Stimulated activated CD4-positive, alpha-beta T cell treated with anti-CD3 and anti-CD28 coated beads, Interleukin-15, amount 100 ng/mL, for 24 hours (primary cell): ENCODE results near the gene SLC19A1.

ENCODE experiments used
- DNase-seq: peaks from one replicate; pipeline ENCODE4 v3.0.0-alpha.2; 2020

Gene SLC19A1

DNA sequence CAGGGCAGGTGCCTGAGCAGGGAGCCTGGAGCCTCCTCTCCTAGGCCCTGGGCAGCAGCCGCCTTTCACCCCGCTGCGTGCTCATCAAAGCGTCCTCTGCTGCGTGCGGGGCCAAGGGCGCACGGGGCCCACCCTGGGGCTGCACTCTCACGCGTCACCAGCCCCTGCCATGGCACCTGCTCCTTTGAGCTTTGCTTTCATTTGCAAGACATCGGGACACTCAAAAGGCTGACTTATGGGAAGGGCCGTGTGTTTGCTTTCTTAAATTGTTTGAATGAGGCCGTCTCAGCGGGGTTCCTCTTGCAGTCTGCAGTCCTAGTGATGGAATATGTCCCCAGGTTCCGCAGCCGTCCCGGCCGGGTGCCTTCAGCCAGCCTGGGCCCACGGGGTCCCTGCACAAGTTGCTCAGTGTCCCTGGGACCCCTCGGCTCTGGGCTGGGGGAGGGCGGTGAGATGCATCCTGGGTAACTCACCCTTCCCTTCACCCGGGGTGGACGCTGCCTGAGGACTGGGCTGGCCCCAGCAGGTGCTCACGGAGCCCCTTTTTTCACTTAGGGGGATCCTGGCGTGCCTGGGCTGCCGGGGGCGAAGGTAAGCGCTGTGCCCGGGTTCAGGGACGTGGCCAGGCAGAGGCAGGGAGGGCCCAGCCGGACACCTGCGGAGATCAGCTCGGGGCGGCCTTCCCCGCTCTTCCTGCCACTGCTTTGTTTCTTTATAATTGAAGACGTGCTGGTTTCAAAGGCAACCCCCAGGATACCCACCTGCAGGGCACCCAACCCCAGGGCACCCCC is 53.1 kb downstream of the SLC19A1 start:
- DNase-seq: no peak

DNA sequence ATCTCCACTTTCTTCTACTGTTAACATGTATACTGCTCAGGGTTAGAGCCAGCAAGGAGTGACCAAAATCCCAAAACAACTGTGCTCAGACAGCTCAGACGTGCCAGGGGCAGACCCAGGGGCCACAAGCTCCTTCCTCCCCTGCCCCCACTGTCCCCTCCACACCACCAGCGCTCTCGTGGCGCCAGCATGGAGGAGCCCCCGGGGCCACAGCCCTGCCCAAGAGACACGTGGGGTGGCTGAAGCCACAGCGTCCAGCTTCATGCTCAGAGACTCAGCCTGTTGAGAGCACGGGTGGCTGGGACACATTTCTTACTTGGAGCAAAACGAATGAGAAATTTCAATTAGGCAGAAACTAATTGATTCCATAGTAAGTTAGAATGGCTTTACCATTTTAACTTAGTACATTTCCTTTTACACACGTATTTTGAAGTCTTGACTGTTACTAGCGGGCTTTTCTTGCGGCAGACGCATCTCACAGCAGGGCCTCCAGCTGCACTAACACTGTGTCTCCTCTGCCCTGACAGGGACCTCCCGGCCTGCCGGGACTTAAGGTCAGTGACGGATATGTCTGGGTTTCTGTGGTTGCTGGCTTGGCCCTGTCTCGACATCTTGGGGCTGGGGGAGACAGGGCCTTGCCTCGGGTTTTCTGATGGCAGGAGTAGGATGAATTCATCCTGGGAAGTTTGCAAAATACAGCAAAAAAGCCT is 54.2 kb downstream of the SLC19A1 start:
- DNase-seq: no peak

DNA sequence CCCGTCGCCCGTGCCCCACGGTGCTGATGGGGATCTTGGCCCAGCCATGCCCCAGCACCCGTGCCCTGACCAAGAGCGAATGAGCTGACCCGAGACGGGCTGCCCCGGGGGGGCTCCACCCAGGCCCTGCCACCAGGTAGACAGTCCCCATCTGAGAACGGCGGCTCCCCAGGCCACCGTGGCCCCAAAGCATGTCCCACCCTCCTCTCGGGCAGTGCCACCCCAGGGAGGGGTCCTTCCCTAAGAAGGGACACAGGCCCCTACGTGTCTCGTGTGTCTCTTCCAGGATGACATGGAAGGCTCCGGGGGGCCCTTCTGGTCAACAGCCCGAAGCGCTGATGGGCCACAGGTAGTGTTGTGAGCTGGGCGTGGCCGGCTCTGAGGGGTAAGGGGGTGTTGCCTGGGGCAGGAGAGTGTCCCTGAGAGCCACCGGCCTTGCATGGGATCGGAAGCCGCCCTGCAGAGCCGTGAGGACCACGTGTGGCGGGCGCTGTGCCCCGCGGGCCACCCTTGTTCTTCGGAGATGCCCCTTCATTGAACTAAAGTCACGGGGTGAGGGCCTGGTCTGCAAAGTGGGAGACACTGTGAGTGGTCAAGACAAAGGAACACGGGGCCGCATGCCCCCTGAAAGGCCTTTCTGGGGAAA is 55.0 kb downstream of the SLC19A1 start:
- no peak for DNase-seq

DNA sequence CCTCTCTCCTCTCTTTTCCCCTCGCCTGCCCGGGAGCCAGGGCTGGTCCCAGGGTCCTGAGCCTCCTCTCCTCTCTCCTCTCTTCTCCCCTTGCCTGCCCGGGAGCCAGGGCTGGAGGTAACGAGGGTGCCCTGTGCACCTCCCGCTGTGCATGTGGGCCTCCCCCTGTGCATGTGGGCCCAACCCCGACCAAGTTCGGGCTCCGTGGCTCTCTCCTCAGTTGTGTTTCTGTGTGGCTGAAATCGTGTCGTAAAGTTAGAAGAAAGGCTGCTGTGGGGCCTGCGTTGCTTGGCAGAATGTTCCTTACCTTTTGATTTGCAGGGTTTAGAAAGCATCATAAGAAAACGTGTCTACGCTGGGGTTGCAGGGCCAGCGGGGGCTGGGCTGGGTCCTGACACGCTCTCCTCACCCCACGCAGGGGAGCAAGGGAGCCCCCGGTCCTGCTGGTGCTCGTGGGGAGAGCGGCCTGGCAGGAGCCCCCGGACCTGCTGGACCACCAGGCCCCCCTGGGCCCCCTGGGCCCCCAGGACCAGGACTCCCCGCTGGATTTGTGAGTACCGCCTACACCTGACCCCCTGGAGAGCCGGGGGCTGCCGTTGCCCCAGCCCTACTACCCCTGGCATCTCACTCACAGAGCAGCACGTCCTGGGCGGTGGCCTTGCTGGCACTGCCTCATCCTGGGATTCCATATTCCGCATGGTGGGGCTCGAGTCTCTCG is 55.6 kb downstream of the SLC19A1 start:
- no peak for DNase-seq

DNA sequence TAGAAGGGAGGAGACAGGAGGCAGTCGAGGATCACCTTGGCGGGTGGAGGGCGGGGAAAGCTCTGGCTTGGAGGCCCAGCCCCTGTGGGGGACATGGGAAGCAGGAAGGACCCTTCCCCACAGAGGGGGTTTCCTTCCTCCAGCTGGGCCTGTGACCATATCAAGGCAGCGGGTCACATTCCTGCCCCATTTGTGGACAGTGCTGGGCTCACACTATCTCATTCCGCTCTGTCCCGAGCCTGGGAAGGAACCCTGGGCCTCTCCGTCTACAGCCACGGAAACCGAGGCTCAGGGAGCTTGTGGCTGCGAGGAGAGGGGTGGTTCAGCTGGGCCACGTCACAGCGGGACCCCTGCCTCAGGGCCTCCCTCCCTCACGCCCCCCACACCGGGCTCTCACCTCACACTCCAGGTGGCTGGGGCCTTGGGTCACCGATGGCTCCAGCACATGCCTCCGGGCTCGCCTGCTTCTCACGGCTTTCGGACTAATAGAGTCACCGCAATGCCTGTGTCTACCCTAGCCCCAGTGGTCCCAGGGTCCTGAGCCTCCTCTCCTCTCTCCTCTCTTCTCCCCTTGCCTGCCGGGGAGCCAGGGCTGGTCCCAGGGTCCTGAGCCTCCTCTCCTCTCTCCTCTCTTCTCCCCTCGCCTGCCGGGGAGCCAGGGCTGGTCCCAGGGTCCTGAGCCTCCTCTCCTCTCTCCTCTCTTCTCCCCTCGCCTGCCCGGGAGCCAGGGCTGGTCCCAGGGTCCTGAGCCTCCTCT is 56.4 kb downstream of the SLC19A1 start:
- no peak for DNase-seq

DNA sequence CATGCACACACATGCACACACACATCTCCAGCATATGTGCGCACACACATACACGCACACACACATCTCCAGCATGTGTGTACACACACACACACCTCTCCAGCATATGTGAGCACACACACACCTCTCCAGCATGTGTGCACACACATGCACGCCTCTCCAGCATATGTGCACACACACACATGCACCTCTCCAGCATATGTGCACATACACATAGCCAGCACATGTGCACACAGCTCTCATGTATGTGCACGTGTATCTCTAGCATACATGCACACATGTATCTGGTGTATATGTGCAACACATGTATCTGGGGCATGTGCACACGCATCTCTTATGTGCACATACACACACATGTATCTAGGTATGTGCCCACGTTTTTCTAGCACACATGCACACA is 57.9 kb downstream of the SLC19A1 start:
- DNase-seq: no peak

DNA sequence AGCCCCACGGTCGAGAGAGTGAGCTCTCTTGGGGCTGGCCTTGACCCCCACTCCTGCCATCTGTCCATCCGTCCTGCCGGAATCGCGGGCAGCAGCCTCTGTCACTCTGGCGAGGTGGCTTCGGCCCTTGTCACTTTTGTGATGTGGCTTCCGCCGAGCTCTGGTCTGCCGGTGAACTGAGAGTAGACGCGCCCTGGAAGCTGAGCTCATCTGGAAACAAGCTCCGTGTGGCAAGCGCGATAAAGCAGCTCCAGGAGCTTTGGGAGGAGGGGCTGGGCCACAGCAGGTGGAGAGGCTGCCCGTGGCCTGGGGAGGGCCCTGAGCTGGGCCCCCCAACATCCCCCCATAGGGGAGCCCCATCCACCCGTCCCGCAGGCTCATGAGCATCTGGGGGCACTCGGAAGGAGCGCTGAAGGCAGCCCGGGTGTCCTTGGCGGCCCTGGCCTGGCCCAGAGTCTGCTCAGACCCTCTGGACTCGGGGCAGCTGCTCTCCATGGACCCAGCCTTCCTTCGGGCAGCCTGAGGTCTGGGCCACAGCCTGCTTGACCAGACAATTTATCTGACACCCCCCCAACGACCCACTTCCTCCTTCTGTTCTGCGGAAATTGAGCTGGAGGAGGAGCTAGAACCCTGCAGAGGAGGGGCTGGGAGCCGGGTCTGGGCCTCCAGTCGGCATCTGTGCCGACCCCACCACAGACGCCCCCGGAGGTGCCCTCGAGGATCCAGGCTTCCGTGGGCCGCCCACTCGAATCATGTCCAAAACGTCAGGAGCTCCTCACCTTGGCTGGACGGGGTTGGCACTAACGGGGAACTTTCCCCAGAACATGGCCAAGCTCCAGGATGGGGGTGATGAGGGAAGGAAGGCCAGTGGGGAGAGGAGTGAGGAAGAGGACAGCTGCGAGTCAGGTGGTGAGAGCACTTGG is 59.1 kb downstream of the SLC19A1 start:
- peak; percentile 71 for DNase-seq

DNA sequence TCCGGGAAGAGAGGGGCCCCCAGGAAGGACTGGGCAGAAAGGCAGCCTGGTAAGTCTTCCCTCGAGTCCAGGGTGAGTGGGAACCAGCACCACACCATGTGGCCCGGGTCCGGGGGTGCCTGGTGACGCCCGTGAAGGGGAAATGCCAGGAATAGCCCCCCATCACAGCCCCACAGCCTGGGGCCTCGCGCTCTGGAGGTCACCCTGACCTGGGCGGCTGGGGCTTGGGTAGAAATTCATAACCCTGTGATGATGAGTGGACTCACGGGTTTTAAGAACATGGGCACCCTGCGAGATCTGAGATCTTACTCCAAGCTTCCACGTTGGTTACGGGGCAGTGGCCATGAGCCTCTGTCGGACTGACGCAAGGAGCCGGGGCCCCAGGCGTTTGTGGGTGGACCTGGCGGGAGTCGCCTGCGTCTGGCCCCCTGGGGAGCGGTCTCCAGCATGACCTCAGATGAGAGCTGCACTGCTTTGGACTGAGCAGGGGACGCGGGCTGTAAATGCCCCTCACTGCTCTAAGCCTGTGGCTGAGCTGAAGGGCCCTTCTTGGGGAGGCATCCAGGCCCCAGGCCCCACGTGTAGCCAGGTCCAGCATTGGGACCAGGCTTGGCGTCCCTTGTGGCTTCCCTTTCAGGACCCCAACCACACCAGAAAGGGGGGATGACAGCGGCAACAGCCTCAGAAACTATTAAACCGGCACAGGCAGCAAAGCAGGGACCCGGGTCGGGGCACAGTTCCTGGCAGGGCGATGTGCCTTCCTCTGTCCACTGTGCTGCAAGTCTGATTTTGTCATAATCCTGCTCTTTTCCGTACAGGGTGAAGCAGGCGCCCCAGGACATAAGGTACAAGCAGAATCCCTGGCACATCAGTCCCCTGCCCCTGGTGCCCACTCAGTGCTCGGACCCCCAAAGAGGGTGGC is 60.0 kb downstream of the SLC19A1 start:
- DNase-seq: no peak

DNA sequence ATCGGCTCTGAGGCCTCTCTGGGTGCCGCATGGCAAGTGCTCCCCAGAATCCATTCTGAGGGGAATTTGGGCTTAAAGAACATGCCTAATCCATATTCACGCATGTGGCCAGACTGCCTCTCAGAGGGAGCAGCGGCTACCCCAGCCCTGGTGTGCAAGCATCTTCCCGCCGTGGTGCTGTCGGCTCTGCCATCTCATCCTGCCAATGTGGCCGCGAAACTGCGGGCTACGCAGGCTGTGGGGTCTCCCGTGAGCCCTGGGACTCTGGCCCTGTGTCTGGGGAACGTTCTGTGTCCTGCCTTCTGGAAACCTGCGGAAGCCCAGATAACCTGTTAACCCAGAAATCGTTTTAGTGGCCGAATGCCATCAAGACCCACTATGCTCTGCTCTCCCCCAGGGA is 60.7 kb downstream of the SLC19A1 start:
- DNase-seq: no peak

DNA sequence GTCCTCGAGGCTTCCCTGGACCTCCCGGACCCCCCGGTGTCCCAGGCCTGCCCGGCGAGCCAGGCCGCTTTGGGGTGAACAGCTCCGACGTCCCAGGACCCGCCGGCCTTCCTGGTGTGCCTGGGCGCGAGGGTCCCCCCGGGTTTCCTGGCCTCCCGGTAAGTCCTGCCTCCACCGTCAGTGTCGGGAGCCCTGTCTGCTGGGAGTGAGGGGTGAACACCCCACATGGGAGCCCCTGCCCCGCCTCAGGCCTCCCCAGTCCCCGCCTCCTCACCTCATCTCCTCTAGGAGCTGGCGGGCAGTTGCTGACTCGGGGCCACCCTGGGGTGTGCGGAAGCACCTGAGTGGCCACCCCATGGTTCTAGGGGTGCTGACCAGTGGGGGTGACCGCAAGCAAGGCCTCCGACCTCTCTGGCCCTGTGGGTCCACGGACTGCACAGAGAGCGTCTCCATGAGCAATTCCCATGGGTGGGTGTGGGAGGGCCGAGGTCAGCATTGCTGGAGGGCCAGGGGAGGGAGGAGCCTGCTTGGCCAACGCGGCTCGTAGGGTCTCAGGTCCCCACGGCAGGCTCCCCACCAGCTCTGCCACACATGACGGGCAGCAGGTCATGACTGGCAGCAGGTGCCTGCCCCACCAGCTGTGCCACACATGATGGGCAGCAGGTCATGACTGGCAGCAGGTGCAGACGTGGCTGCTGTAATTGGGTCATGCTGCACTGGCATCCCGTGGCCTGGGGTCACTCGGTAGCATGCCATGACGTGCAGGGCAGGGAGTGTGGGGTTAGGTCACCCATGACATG is 61.3 kb downstream of the SLC19A1 start:
- no peak for DNase-seq

DNA sequence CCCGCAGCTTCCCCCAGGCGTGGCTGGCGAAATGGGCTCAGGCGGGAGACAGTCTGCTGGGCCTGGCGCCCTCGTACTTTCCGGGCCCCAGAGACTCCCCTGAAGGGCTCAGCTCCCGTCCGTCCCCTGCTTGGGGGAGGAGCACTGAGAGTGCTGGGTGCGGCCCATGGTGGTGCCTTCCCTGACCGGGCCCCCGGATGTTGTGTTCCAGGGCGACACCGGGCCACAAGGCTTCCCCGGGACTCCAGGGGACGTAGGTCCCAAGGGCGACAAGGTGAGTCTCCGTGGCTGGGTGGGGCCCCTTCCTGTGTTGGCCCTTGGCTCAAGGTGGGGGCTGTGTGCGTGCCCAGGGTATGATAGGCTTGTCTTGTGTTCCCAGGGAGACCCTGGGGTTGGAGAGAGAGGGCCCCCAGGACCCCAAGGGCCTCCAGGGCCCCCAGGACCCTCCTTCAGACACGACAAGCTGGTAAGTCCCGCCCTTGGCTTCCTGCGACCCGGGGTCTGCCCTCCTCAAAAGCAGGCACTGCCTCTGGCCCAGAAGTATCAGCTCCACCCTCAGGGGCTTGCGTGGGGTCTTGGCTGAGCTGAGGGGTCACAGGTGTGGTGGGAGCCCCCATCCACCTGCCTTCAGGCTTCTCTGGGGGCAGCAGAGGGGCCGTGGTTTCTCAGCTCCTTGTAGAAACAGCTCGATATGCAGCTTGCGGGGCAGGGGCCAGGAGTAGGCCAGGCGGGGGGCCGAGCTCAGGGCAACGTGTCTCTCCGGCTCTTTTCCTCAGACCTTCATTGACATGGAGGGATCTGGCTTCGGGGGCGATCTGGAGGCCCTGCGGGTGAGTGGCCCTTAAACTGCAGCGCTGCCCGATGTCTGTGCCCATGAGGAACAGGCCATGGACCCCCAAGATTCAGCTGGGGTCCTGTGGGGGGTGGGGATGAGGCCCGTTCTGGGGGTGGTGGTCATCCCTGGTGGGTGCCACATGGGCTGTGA is 62.3 kb downstream of the SLC19A1 start:
- peak; percentile 39 for DNase-seq

DNA sequence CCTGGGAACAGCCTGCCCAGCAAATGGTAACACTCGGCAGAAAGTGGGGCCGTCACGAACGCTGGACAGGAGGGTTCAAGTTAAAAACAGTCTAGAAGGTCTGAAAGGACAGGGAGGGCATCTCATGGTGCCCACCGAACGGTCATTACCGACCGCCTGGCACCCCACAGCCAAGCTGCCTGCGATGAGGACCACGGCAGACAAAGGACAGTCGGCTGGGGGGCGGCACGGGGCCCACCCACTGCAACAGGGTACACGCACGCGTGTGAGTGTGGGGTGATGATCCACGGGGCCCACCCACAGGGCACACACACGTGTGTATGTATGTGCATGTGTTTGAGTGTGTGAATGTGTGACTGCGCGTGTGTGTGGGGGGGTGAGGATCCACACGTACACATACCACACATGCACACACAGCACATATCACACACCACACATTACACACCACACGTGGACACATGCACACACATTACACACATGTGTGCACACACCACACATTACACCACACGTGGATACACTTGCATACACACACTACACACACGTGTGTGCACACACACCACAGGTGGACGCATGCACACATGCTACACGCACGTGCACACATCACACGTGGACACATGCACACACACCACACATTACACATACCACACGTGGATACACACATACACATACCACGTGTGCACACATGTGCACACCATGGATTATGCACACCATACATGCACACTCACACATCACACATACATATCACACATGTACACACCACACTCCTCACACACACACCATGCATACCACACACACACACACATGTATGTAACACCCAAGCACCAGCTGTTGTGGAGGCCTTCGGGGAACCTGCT is 63.2 kb downstream of the SLC19A1 start:
- DNase-seq: no peak

DNA sequence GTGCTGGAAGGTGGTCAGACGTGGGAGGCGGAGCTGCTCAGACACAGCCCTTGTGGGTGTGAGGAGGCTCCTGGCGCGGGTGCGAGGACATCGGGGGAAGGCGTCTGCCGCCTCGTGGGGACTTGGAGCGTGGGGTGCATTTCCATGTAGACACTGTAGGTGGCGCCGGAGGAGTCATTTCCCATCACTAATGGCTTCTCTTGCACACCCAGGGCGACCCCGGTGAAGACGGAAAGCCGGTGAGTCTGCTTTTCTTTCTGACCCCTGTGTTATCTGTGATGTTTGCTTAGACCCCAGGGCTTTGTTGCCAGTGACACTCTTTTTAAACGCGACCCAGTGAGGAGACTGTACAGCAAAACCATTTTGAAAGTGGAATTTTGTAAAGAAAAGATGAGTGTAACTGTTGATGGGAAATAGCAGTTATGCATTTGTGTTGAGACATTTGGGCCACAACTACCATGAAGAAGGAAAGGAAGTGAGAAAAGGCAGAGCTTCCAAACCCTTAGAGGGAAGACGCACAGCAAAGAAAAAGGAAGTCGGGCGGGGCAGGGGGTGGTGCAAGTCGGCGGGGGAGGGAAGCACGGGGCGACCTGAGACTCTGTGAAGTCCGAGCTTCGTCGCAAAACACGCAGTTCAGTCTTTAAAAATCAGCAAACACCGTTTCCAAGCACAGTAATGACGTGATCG is 64.0 kb downstream of the SLC19A1 start:
- DNase-seq: peak; percentile 87

DNA sequence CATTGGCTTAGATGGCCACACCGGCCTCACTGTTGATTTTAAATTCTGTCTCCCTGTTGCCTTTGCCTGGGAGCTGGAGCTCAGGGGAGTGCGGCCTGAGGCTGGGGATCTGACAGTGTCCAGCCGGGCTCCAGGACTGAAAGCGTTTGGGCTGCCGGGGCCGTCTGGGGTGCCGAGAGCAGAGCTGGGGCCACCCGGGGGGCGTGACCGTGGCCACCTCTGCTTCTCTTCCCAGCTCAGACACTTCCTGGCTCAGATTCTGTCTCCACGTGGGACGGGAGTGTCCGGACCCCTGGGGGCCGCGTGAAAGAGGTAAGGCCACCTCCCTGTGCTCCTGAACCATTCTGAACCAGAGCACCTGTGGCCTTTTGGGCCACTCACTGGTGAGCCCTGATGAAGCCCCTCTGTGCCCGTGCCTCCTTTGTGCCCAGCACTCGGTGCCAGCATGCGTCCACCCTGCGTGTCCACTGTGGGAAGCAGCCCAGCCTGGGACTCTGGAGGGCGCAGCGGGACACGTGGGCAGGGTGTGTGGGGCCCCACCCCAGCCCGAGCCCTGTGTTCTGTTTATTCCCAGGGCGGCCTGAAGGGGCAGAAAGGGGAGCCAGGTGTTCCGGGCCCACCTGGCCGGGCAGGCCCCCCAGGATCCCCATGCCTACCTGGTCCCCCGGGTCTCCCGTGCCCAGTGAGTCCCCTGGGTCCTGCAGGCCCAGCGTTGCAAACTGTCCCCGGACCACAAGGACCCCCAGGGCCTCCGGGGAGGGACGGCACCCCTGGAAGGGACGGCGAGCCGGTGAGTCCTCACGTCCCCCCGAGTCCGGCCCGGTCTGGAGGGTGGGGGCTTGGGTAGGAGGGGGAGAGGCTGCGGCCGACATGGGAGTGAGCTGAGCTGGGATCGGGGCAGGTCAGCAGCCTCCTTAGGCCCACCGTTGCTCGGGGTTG is 64.8 kb downstream of the SLC19A1 start:
- DNase-seq: no peak

DNA sequence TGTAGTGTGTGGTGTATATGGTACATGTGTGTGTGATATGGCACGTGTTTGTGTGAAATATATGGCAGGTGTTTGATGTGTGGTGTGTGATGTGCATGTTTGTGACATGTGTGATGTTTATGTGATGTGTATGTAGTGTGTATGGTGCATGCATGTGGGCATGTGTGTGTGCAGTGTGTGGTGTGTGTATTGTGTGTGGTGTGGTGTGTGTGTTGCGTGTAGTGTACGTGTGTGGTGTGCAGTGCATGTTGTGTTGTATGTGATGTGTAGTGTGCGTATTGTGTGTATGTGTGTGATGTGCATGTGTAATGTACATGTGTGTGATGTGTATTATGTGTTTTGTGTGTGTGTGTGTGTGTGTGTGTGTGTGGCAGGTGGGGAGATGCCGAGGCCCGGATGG is 65.7 kb downstream of the SLC19A1 start:
- no peak for DNase-seq
